ENCODE results near the gene CNTRL.
"Not testable (repeated sequence)": the region's sequence is repeated elsewhere in the genome, so short reads cannot be mapped to it uniquely, and the experiment has no call there.

Gene CNTRL

DNA sequence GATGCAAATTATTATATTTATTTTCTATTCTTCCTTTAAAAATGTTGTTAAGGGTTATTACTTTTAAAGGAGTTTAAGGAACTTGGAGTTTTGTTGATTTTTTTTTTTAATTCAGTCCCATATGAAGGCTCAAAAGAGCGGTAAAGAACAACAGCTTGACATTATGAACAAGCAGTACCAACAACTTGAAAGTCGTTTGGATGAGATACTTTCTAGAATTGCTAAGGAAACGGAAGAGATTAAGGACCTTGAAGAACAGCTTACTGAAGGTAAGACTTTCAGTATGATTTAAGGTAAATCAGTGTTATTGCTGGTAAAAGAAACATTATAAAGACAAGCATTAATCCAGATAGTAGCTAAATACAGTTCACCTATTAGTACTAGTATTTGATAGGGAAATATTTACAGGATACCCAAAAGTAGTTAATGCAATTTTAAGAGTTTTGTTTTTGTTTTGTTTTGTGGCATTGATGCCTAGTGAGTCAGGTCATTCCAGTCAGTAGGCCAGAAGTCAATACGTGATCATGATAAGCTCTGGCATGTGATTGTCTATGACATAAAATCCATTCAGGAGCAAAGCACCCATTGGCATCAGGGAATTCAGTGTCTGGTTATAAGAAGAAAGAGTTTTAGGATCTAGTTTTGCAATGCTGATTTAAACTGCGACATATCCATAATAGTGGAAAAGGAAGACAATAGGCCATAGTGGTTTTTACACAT, 49.2 kb downstream of the CNTRL start:
- FAIRE-seq (no peak), DNase-seq (ENCODE audit: insufficient read length, low spot score) (no peak)

DNA sequence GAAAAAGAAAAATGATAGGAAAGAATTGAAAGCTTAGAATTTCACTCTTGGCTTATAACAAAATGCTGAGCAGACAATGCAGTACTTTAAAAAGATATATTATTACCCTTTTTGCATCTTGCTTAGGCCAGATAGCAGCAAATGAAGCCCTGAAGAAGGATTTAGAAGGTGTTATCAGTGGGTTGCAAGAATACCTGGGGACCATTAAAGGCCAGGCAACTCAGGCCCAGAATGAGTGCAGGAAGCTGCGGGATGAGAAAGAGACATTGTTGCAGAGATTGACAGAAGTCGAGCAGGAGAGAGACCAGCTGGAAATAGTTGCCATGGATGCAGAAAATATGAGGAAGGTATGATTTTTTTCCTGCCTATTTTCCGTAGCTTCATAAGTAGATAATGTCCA, 50.8 kb downstream of the CNTRL start:
- FAIRE-seq (no peak), DNase-seq (ENCODE audit: insufficient read length, low spot score) (no peak)

DNA sequence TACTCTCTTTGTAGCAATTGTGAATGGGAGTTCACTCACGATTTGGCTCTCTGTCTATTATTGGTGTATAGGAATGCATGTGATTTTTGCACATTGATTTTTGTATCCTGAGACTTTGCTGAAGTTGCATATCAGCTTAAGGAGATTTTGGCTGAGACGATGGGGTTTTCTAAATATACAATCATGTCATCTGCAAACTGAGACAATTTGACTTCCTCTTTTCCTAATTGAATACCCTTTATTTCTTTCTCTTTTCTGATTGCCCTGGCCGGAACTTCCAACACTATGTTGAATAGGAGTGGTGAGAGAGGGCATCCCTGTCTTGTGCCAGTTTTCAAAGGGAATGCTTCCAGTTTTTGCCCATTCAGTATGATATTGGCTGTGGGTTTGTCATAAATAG, 54.6 kb downstream of the CNTRL start:
- not testable (repeated sequence) for DNase-seq (ENCODE audit: insufficient read length, low spot score); FAIRE-seq

DNA sequence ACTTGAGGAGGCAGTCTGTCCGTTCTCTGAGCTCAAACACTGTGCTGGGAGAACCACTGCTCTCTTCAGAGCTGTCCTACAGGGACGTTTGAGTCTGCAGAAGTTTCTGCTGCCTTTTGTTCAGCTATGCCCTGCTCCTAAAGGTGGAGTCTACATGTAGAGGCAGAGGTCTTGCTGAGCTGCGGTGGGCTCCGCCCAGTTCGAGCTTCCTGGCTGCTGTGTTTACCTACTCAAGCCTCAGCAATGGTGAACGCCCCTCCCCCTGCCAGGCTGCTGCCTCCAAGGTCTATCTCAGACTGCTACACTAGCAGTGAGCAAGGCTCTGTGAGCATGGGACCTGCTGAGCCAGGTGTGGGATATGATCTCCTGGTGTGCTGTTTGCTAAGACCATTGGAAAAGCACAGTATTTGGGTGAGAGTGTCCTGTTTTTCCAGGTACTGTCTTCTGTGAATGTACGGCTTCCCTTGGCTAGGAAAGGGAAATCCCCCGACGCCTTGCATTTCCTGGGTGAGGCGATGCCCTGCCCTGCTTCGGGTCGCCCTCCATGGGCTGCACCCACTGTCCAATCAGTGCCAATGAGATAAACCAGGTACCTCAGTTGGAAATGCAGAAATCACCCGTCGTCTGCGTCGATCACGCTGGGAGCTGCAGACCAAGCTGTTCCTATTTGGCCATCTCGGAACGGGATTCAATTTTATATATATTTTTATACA, 58.5 kb downstream of the CNTRL start:
- FAIRE-seq: no peak

DNA sequence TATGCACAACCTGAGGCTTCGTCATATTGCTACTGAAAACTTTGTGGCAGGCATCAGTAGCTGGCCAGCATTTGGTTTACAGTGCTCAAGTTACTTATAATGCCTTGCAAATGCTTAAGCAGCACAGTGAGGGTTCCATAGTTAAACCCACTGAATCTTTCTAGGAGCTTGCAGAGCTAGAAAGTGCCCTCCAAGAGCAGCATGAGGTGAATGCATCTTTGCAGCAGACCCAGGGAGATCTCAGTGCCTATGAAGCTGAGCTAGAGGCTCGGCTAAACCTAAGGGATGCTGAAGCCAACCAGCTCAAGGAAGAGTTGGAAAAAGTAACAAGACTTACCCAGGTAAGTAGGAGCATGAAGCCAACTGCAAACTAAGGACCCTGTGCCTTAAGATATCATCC, 60.9 kb downstream of the CNTRL start:
- DNase-seq (ENCODE audit: insufficient read length, low spot score) (no peak), FAIRE-seq (no peak)

More for the DNA sequence above, 58.5 kb downstream of the CNTRL start:
- no peak for DNase-seq (ENCODE audit: insufficient read length, low spot score)

DNA sequence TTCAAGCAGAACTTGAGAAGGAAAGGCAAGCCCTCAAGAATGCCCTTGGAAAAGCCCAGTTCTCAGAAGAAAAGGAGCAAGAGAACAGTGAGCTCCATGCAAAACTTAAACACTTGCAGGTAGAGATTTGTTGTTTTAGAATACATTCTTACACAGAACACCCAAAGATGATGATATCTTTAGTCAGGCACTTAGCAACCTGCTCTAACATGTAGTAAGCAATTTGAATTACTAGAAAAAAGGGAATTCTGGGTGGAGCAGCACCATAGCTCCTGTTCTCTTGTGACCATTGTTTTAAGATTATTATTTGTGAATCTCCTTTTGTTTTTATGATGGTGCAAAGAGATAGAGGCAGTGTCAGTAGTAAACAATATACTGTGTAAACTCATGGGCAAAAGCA, 63.8 kb downstream of the CNTRL start:
- DNase-seq (ENCODE audit: insufficient read length, low spot score) (no peak), FAIRE-seq (no peak)

DNA sequence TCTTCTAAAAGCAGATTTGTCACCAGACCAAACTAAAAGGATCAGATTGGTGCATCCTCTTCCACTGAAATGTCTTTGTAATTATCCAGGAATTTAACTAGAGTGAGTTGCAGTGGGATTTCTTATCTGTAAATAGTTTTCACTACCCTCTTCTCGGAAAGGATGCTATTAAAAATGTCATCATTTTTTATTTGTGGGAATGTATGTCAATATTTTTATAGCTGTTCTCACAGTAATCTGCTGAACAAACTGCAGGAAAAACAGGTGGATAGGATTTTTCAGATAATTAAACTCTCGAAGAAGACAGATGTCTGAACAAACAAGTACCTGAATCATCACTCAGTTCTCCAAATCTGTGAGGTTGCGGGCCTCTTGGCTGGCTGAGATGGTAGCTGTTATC, 64.2 kb downstream of the CNTRL start:
- FAIRE-seq: no peak
- no peak for DNase-seq (ENCODE audit: insufficient read length, low spot score)

DNA sequence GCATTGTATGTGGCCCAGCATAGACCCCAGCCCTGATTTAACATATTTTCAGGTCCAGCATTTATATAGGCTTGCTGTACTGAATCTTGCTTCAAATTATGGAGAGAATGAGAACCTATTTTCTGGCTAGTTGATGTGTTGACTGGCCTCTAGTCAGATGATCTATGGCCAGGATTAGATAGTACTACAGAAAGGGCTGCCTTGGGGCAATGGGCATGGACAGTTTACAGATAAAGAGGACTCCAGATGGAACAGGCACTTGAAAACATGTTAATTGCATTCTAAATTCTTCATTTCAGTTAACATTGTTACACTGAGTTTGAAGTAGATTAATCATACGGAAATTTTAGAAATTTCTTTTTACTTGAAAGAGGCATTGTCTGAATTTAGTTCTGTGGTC, 65.4 kb downstream of the CNTRL start:
- FAIRE-seq: no peak
- DNase-seq (ENCODE audit: insufficient read length, low spot score): no peak

DNA sequence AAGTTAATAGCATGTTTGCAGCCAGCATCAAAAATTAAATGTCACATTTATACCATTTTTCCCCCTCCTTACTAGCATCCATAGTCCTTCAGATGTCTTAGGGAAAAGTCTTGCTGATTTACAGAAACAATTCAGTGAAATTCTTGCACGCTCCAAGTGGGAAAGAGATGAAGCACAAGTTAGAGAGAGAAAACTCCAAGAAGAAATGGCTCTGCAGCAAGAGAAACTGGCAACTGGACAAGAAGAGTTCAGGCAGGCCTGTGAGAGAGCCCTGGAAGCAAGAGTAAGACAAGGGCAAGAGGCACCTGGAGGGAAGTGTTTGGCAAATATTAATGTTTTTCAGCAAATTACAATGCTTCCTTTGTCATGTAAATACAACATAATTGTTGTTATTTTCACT, 66.6 kb downstream of the CNTRL start:
- DNase-seq (ENCODE audit: insufficient read length, low spot score): no peak

DNA sequence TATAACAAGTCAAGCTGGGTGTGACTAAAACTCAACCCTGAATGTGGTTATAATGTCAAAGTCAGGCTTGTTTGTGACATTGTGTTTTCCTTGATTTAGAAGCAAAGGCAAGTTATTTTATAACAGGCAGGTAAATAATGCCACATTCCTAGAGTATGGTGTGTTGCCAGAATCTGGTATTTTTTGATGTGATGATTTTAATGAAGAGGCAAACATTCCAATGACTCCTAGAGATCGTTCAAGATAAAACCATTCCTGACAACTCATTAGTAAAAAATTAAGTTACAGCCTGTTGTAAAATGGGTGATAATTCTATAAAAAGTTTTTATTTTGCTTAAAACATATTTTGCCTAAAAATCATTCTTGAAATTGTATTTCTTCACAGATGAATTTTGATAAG, 67.0 kb downstream of the CNTRL start:
- FAIRE-seq (no peak), DNase-seq (ENCODE audit: insufficient read length, low spot score) (no peak)

More for the DNA sequence above, 66.6 kb downstream of the CNTRL start:
- FAIRE-seq: no peak

DNA sequence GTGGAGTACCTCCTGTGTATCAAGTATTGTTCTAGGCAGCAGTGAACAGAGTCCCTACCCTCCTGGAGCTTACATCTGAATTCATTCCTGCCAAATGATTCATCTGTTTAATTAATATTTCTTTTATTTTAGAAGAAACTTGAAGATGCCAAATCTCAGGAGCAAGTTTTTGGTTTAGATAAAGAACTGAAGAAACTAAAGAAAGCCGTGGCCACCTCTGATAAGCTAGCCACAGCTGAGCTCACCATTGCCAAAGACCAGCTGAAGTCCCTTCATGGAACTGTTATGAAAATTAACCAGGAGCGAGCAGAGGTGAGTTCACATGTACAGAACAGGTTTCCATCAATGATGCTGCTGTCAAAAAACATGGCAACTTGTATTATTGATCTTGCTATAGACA, 69.0 kb downstream of the CNTRL start:
- no peak for FAIRE-seq

DNA sequence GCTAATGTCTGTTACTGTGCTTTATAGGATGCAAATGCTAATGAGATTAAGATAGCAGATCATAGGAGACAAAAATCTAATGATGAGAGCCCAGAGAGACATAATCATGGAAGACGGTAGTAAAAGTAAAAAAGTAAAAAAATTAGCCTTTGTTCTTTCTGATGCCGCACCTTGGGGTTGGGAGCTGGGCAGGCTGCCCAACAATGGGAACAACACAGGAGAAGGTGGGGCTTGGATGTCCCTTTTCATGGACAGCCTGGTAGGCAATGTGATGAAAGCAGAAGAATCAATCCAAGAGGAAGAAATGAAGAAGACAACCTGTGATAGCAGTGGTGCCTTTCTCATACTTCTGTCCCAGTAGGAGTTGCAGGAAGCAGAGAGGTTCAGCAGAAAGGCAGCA, 69.7 kb downstream of the CNTRL start:
- FAIRE-seq (no peak), DNase-seq (ENCODE audit: insufficient read length, low spot score) (no peak)

More for the DNA sequence above, 69.0 kb downstream of the CNTRL start:
- DNase-seq (ENCODE audit: insufficient read length, low spot score): no peak

DNA sequence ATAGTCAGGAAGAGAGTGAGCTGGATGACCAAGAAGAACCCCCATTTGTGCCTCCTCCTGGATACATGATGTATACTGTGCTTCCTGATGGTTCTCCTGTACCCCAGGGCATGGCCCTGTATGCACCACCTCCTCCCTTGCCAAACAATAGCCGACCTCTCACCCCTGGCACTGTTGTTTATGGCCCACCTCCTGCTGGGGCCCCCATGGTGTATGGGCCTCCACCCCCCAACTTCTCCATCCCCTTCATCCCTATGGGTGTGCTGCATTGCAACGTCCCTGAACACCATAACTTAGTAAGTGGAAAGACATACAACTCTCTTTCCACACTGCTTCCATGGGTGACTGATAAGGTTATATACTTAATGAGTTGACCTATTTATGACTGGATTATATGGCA, 75.4 kb downstream of the CNTRL start:
- DNase-seq (ENCODE audit: insufficient read length, low spot score): no peak
- FAIRE-seq: no peak

DNA sequence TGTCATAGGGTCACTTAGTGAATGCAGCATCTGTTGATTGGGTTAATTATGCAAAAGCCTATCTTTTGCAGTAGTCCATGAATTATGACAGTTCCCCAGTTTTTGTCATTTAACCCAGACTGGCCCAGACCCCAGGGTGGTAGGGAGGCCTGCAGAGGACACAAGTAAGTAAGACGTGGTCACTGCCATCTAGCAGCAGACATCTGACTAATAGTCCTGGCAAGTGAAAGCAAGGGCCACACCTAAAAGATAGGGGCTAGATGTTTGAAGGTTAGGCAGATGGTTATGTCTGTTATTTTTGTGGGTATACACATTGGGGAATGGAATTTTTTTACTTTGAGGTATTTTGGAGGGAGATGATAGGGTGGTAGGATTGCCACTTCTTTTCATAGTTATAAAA, 78.9 kb downstream of the CNTRL start:
- no peak for FAIRE-seq
- DNase-seq (ENCODE audit: insufficient read length, low spot score): no peak

DNA sequence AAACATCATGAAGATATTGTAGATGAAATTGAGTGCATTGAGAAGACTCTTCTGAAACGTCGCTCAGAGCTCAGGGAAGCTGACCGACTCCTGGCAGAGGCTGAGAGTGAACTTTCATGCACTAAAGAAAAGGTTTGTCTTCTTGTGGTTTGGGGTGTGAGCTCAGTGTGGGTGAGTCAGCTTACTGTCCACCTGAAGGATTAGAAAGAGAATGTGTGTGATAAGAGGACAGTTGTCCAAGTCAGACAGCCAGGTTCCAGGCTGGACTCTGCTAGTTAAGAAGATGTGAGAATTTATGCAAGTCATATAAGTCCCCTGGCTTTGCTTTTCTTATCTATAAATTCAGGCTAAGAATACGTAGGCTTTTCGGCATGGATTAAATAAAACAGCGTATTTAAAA, 80.0 kb downstream of the CNTRL start:
- FAIRE-seq: no peak
- no peak for DNase-seq (ENCODE audit: insufficient read length, low spot score)

DNA sequence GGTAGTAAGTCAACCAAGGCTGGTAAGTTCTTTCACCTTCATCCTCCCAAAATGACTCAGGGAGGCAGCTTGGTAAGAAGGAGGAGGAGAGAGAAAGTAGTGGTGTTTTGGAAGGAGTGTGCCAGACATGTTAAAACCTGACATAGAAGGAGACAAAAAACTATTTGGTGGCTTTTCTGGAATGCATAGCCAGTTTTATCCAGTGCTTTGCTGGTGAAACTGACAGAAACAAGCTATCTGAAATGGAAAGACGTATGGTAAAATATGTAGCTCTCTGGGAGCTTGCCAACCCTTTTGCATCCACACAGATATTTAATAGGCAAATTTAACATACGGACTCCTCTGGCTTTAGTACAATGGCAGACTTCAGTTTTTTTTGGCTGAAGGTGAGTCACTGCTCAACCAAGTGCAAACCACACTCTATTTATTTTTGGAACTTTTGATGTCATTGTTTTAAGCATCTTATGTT, 81.5 kb downstream of the CNTRL start:
- DNase-seq (ENCODE audit: insufficient read length, low spot score): peak; percentile 30

DNA sequence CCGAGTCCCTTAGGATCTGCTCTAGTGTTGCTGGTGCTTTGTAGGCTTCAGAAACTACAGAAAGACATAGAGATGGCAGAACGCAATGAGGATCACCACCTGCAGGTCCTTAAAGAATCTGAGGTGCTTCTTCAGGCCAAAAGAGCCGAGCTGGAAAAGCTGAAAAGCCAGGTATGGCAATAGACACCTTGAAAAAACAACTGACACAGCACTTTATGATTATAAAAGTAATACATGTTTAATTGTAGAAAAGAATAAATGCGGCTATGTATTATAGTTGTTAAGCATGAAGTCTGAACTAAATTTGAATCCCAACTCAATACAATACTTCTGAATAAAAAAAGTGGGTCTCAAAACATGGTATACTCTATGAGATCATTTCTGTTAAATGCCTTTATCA, 83.2 kb downstream of the CNTRL start:
- FAIRE-seq: no peak
- no peak for DNase-seq (ENCODE audit: insufficient read length, low spot score)

More for the DNA sequence above, 81.5 kb downstream of the CNTRL start:
- peak; percentile 76 for FAIRE-seq

DNA sequence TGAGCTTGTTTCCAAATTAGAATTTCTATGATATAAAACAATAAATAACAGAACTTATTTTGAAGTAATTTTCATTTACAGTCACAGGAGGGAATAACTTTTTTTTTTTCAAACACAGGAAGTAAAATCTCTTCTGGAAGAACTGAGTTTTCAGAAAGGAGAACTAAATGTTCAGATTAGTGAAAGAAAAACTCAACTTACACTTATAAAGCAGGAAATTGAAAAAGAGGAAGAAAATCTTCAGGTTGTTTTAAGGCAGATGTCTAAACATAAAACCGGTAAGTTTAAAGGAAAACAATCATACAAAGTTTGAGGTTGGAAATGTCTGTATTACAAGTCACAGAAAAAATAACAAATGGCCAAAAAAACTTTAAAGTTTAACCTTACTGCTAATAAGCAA, 85.3 kb downstream of the CNTRL start:
- DNase-seq (ENCODE audit: insufficient read length, low spot score): no peak
- peak; percentile 51 for FAIRE-seq

DNA sequence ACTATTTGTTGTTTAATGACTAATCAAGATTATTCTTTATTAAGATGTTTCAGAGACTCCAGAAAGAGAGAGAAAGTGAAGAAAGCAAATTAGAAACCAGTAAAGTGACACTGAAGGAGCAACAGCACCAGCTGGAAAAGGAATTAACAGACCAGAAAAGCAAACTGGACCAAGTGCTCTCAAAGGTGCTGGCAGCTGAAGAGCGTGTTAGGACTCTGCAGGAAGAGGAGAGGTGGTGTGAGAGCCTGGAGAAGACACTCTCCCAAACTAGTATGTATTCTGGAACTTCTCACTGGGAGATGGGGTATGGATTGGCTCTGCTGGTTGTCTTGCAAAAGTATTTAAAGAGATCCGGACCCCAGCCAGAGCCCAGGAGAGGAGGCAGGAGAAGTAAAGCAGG, 93.3 kb downstream of the CNTRL start:
- FAIRE-seq (no peak), DNase-seq (ENCODE audit: insufficient read length, low spot score) (no peak)

DNA sequence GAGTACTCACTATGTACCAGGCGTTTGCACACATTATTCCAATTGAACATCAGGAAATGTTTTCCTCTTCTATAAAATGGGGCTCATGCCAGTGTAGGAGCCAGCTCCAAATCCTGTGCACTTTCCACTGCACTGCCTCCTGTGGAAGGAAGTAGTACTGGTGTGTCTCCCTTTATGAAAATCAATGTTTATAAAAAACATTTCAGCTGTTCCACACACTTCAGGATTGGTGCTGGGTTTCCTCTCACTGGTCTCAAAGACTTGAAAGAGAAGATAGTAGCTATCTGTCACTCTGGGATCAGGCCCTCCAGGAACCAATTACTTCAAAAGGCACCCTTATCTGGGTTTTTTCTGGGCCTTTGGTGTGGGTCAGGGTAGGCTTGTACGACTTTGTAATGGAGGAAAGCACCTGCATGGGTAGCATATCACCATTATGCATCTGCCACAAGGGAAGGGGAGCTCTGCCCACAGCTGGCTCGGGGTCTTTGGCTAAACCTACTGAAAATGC, 94.4 kb downstream of the CNTRL start:
- DNase-seq (ENCODE audit: insufficient read length, low spot score): no peak
- FAIRE-seq: no peak

DNA sequence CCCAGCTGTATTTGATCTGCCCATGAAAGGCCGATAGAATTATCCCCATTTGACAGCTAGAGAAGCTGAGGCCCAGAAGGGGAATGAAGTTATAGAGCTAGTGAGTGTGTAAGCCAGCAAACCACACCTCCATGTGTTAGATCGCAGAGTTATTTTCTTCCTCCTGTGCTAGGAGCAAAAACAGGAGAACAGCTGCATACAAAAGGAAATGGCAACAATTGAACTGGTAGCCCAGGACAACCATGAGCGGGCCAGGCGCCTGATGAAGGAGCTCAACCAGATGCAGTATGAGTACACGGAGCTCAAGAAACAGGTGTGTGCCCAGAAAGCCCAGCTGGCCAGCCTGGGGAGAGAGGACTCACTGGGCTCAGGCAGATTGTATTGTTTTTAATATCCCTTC, 96.5 kb downstream of the CNTRL start:
- no peak for FAIRE-seq
- no peak for DNase-seq (ENCODE audit: insufficient read length, low spot score)
